ENCODE results near the gene ETV5. TPM values are rescaled to one million over a fixed set of nuclear protein-coding genes. Genes with fewer than 3 reads are reported as not detected.
A peak's percentile ranks its signal among the peaks of the same experiment; 100 is the strongest.
"Not testable (repeated sequence)": the region's sequence is repeated elsewhere in the genome, so short reads cannot be mapped to it uniquely, and the experiment has no call there.

The ETV5 gene
- total and polyA plus RNA-seq, 2 donors (not counting 3 experiments of a cell fraction or from before 2014, with no cell fraction given) = 8.8 to 40.9 TPM

DNA sequence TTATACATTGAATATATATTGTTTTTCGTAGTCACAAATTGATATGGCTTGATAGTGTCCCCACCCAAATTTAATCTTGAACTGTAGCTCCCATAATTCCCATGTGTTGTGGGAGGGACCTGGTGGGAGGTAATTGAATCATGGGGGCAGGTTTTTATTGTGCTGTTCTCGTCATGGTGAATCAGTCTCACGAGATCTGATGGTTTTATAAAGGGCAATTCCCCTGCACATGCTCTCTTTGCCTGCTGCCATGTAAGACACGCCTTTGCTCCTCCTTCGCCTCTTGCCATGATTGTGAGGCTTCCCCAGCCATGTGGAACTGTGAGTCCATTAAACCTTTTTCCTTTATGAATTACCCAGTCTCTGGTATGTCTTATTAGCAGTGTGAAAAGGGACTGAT, 82.9 kb downstream of the ETV5 start:
- H4K20me1 ChIP-seq (replicated peaks; ENCODE audit: control insufficient read depth, extremely low read depth, insufficient read depth, low read length); H3K4me2 ChIP-seq (ENCODE audit: insufficient read depth, low read length); H3K9ac ChIP-seq (replicated peaks; ENCODE audit: extremely low read depth, insufficient read depth, low read length); H3K9me1 ChIP-seq (replicated peaks; ENCODE audit: control insufficient read depth, extremely low read depth, insufficient read depth, low read length); intact Hi-C loops (cut with micrococcal nuclease); POLR2A ChIA-PET; FAIRE-seq; H3K27me3 ChIP-seq (ENCODE audit: control insufficient read depth in 2 of 2, insufficient read depth in 2 of 2, low read length in 2 of 2); H3K4me3 ChIP-seq (replicated peaks in 1 of 3; ENCODE audit: insufficient read depth in 1 of 3, low read depth in 1 of 3, low read length in 3 of 3); dilution Hi-C loops (cut with MboI; ENCODE audit: extremely low pct_ligation_motif_present, low sequenced_read_pairs); H3K4me1 ChIP-seq (ENCODE audit: control insufficient read depth, extremely low read depth, insufficient read depth, low read length); H3K27ac ChIP-seq (ENCODE audit: insufficient read depth, low read depth, low read length); BruUV-seq (replicated peaks); H3K9me3 ChIP-seq (replicated peaks; ENCODE audit: control insufficient read depth, insufficient read depth, low read length); H2AFZ ChIP-seq (ENCODE audit: low read depth, low read length); H3K36me3 ChIP-seq (ENCODE audit: control insufficient read depth in 2 of 2, extremely low read depth in 1 of 2, insufficient read depth in 2 of 2, low read length in 2 of 2); DNase-seq (ENCODE audit: low read depth, low spot score); H3K79me2 ChIP-seq (ENCODE audit: control insufficient read depth, insufficient read depth, low read length): not testable (repeated sequence)
- CTCF ChIA-PET = interaction anchor here (0.7 kb wide), 1 partner anchor 200 kb away, joined by 4 read pairs; no protein-coding TSS in a partner anchor

DNA sequence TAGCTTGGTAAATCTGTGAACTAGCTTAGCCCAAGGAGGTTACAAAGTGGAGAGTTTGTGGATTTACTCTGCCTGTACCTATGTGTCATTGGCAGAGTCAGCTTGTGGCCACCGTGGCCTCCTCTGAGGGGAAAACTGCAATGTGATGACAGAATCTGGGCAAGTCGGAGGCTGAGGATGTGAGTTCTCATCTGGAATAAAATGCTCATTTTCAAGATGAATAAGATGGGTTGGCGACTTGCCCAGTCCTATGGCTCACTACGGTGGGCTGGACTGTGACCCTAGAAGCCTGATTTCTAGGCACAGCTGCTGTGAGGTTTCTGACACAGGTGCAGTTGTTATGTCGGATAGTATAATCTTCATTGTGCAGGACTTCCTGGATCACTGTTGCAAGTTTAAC, 83.7 kb downstream of the ETV5 start:
- no peak overlapping the region for H2AFZ ChIP-seq (ENCODE audit: low read depth, low read length)
- H3K9ac ChIP-seq (replicated peaks; ENCODE audit: extremely low read depth, insufficient read depth, low read length) = no peak overlapping the region
- dilution Hi-C loops (cut with MboI; ENCODE audit: extremely low pct_ligation_motif_present, low sequenced_read_pairs) = no loop called here
- CTCF ChIA-PET = no interaction called here
- no TSS peak for BruUV-seq (replicated peaks)
- H3K4me1 ChIP-seq (ENCODE audit: control insufficient read depth, extremely low read depth, insufficient read depth, low read length) = no peaks in the 10 kb centered on the region
- H4K20me1 ChIP-seq (replicated peaks; ENCODE audit: control insufficient read depth, extremely low read depth, insufficient read depth, low read length) = no peaks in the 10 kb centered on the region
- H3K79me2 ChIP-seq (ENCODE audit: control insufficient read depth, insufficient read depth, low read length) = no peaks in the 10 kb centered on the region
- H3K4me2 ChIP-seq (ENCODE audit: insufficient read depth, low read length) = no peak overlapping the region
- no peaks in the 10 kb centered on the region for H3K9me1 ChIP-seq (replicated peaks; ENCODE audit: control insufficient read depth, extremely low read depth, insufficient read depth, low read length)
- POLR2A ChIA-PET = interaction anchor here (0.5 kb wide), 1 partner anchor 54 kb away, joined by 5 read pairs; no protein-coding TSS in a partner anchor
- H3K9me3 ChIP-seq (replicated peaks; ENCODE audit: control insufficient read depth, insufficient read depth, low read length) = no peaks in the 10 kb centered on the region
- no peaks in the 10 kb centered on the region for H3K36me3 ChIP-seq (ENCODE audit: control insufficient read depth in 2 of 2, extremely low read depth in 1 of 2, insufficient read depth in 2 of 2, low read length in 2 of 2)
- peaks cover 3 to 7% of the 10 kb centered on the region in 2 experiments for H3K27me3 ChIP-seq (ENCODE audit: control insufficient read depth in 2 of 2, insufficient read depth in 2 of 2, low read length in 2 of 2)
- FAIRE-seq (no peak), DNase-seq (ENCODE audit: low read depth, low spot score) (peak; percentile 31)
- intact Hi-C loops (cut with micrococcal nuclease) = no loop called here
- TF ChIP-seq, protein P1, sequence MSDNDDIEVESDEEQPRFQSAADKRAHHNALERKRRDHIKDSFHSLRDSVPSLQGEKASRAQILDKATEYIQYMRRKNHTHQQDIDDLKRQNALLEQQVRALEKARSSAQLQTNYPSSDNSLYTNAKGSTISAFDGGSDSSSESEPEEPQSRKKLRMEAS (IDR thresholded peaks at IDR 0.05; ENCODE audit: insufficient read depth, insufficient read length) = no peak
- TF ChIP-seq FOS (IDR thresholded peaks at IDR 0.05; ENCODE audit: borderline replicate concordance, insufficient read depth, low read length) (no peak), POLR2AphosphoS5 (IDR thresholded peaks at IDR 0.05; ENCODE audit: insufficient read depth, low read depth, low read length) (no peak), EZH2 (IDR thresholded peaks at IDR 0.05; ENCODE audit: borderline replicate concordance, low read depth, low read length, severe bottlenecking) (no peak), GATA2 (IDR thresholded peaks at IDR 0.05; ENCODE audit: insufficient read depth, insufficient read length, low read depth, low read length) (no peak), JUN (IDR thresholded peaks at IDR 0.05; ENCODE audit: borderline replicate concordance, insufficient read depth, insufficient read length, low read depth) (no peak)
- TF ChIP-seq, protein P2, sequence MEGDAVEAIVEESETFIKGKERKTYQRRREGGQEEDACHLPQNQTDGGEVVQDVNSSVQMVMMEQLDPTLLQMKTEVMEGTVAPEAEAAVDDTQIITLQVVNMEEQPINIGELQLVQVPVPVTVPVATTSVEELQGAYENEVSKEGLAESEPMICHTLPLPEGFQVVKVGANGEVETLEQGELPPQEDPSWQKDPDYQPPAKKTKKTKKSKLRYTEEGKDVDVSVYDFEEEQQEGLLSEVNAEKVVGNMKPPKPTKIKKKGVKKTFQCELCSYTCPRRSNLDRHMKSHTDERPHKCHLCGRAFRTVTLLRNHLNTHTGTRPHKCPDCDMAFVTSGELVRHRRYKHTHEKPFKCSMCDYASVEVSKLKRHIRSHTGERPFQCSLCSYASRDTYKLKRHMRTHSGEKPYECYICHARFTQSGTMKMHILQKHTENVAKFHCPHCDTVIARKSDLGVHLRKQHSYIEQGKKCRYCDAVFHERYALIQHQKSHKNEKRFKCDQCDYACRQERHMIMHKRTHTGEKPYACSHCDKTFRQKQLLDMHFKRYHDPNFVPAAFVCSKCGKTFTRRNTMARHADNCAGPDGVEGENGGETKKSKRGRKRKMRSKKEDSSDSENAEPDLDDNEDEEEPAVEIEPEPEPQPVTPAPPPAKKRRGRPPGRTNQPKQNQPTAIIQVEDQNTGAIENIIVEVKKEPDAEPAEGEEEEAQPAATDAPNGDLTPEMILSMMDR (IDR thresholded peaks at IDR 0.05; ENCODE audit: extremely low read depth in 1 of 2, insufficient read depth in 1 of 2, low read depth in 1 of 2, low read length in 2 of 2) = no peak
- H3K4me3 ChIP-seq (replicated peaks in 1 of 3; ENCODE audit: insufficient read depth in 1 of 3, low read depth in 1 of 3, low read length in 3 of 3) = no peak overlapping the region
- no peak overlapping the region for H3K27ac ChIP-seq (ENCODE audit: insufficient read depth, low read depth, low read length)
